ENCODE results near the gene SYS1. TPM values are rescaled to one million over a fixed set of nuclear protein-coding genes. Genes with fewer than 3 reads are reported as not detected.
A peak's percentile ranks its signal among the peaks of the same experiment; 100 is the strongest.

SYS1 gene
- total RNA-seq, 1 donor from 2014 or later, result 25.2 TPM

DNA sequence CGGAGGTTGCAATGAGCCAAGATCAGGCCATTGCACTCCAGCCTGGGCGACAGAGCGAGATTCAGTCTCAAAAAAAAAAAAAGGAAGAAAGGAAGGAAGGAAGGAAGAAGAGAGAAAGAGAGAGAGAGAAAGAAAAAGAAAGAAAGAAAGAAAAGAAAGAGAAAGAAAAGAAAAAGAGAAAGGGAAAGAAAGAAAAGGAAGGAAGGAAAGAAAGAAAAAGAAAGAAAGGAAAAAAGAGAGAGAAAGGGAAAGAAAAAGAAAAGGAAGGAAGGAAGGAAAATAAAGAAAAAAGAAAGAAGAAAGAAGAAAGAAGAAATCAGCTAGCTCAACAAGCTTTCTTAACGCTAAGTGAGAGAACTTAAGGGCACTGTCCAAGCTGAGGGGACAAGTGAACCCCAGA, 47.3 kb upstream of the SYS1 start:
- Mint-ChIP-seq H3K4me3 (ENCODE audit: unreplicated experiment) (no peak overlapping the region), H3K4me1 (ENCODE audit: low read depth, unreplicated experiment) (no peaks in the 10 kb centered on the region), H3K27ac (ENCODE audit: unreplicated experiment) (no peak overlapping the region), H3K9me3 (ENCODE audit: unreplicated experiment) (no peaks in the 10 kb centered on the region), H3K27me3 (ENCODE audit: low read depth, unreplicated experiment) (peaks cover 23% of the 10 kb centered on the region), H3K36me3 (ENCODE audit: low read depth, unreplicated experiment) (peaks cover 3% of the 10 kb centered on the region)
- Histone ChIP-seq H3K4me2 (ENCODE audit: low read length) (no peak overlapping the region), H3K27ac (ENCODE audit: low read depth, low read length) (no peak overlapping the region), H3K27me3 (ENCODE audit: insufficient read depth, low read length) (peaks cover 20% of the 10 kb centered on the region), H3K4me3 (ENCODE audit: insufficient read depth, low read depth, low read length) (no peak overlapping the region), H3K4me1 (ENCODE audit: insufficient read depth, low read length) (peaks cover 3% of the 10 kb centered on the region), H3K79me2 (ENCODE audit: insufficient read depth, low read length) (no peaks in the 10 kb centered on the region), H3K9me3 (ENCODE audit: insufficient read depth, low read depth, low read length) (no peaks in the 10 kb centered on the region), H4K20me1 (ENCODE audit: insufficient read depth, low read length) (no peaks in the 10 kb centered on the region), H2AFZ (ENCODE audit: low read depth, low read length) (no peak overlapping the region), H3K36me3 (ENCODE audit: insufficient read depth, low read length) (no peaks in the 10 kb centered on the region), H3K9ac (ENCODE audit: low read length) (no peak overlapping the region)
- FAIRE-seq (no peak), DNase-seq (ENCODE audit: low read depth) (no peak)
- TF ChIP-seq, protein P1, sequence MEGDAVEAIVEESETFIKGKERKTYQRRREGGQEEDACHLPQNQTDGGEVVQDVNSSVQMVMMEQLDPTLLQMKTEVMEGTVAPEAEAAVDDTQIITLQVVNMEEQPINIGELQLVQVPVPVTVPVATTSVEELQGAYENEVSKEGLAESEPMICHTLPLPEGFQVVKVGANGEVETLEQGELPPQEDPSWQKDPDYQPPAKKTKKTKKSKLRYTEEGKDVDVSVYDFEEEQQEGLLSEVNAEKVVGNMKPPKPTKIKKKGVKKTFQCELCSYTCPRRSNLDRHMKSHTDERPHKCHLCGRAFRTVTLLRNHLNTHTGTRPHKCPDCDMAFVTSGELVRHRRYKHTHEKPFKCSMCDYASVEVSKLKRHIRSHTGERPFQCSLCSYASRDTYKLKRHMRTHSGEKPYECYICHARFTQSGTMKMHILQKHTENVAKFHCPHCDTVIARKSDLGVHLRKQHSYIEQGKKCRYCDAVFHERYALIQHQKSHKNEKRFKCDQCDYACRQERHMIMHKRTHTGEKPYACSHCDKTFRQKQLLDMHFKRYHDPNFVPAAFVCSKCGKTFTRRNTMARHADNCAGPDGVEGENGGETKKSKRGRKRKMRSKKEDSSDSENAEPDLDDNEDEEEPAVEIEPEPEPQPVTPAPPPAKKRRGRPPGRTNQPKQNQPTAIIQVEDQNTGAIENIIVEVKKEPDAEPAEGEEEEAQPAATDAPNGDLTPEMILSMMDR (IDR thresholded peaks at IDR 0.05; ENCODE audit: insufficient read depth, low read depth, low read length), result no peak
- no peak for TF ChIP-seq EZH2 (IDR thresholded peaks at IDR 0.05; ENCODE audit: insufficient read depth, low read length)

DNA sequence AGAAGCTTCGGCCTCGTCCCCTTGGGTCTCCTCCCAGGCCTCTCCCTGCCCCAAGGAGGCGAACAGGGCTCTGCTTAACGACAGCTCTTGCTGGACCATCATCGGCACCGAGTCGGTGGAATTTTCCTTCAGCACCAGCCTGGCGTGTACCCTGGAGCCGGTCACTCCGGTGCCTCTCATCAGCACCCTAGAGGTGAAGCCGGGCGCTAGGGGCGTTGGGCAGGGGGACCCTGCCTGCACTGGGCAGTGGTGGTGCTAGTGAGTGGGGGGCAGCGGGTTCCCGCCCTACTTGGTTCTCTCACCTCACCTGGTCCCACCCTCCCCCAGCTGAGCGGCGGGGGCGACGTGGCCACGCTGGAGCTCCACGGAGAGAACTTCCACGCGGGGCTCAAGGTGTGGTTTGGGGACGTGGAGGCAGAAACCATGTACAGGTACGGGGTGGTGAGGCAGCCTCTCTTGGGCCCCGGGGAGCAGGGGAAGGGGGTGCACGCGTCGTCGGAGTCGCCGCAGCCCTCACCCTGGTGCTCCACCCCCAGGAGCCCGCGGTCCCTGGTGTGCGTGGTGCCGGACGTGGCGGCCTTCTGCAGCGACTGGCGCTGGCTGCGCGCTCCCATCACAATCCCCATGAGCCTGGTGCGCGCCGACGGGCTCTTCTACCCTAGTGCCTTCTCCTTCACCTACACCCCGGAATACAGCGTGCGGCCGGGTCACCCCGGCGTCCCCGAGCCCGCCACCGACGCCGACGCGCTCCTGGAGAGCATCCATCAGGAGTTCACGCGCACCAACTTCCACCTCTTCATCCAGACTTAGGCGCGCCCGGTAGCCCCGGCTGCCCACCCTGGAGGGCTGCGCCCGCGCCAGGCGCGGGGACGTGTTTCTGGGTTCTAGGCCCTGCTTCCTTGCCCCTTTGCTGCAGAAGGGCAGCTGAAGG, 46.5 kb upstream of the SYS1 start:
- H3K27ac Mint-ChIP-seq (ENCODE audit: unreplicated experiment), result no peak overlapping the region
- no peaks in the 10 kb centered on the region for H3K36me3 ChIP-seq (ENCODE audit: insufficient read depth, low read length)
- H3K4me2 ChIP-seq (ENCODE audit: low read length), result no peak overlapping the region
- H3K27me3 Mint-ChIP-seq (ENCODE audit: low read depth, unreplicated experiment), result peaks cover 20% of the 10 kb centered on the region
- no peak overlapping the region for H3K27ac ChIP-seq (ENCODE audit: low read depth, low read length)
- H3K4me1 Mint-ChIP-seq (ENCODE audit: low read depth, unreplicated experiment), result no peaks in the 10 kb centered on the region
- no peaks in the 10 kb centered on the region for H4K20me1 ChIP-seq (ENCODE audit: insufficient read depth, low read length)
- no peak overlapping the region for H3K4me3 ChIP-seq (ENCODE audit: insufficient read depth, low read depth, low read length)
- no peaks in the 10 kb centered on the region for H3K9me3 Mint-ChIP-seq (ENCODE audit: unreplicated experiment)
- TF ChIP-seq, protein P1 (IDR thresholded peaks at IDR 0.05; ENCODE audit: insufficient read depth, low read depth, low read length), result no peak
- TF ChIP-seq EZH2 (IDR thresholded peaks at IDR 0.05; ENCODE audit: insufficient read depth, low read length), result no peak
- H2AFZ ChIP-seq (ENCODE audit: low read depth, low read length), result no peak overlapping the region
- H3K27me3 ChIP-seq (ENCODE audit: insufficient read depth, low read length), result peaks cover 20% of the 10 kb centered on the region
- H3K36me3 Mint-ChIP-seq (ENCODE audit: low read depth, unreplicated experiment), result no peaks in the 10 kb centered on the region
- H3K9ac ChIP-seq (ENCODE audit: low read length), result no peak overlapping the region
- peaks cover 3% of the 10 kb centered on the region for H3K4me1 ChIP-seq (ENCODE audit: insufficient read depth, low read length)
- FAIRE-seq (no peak), DNase-seq (ENCODE audit: low read depth) (no peak)
- H3K4me3 Mint-ChIP-seq (ENCODE audit: unreplicated experiment), result no peak overlapping the region
- no peaks in the 10 kb centered on the region for H3K79me2 ChIP-seq (ENCODE audit: insufficient read depth, low read length)
- H3K9me3 ChIP-seq (ENCODE audit: insufficient read depth, low read depth, low read length), result no peaks in the 10 kb centered on the region

DNA sequence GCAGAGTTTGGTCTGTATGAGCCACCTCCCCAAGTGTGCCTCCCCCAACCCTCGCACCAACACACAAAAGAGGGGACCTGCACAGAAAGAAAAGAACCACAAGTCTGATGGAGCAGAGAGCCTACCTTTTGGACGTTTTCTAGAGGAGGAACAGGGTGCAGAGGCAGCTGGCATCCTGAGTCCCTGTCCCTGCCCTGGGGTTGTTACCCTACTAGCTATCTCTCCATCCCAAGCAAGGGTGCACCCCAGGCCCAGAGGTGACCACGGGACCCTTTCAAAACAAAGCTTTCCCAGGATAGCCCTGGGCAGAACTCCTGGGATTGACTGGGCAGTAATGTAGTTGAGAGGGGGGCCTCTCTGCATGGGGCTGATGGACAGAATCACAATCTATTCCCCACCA, 45.1 kb upstream of the SYS1 start:
- TF ChIP-seq, protein P1 (IDR thresholded peaks at IDR 0.05; ENCODE audit: insufficient read depth, low read depth, low read length), result no peak
- TF ChIP-seq EZH2 (IDR thresholded peaks at IDR 0.05; ENCODE audit: insufficient read depth, low read length), result peak; percentile 10
- no peaks in the 10 kb centered on the region for H4K20me1 ChIP-seq (ENCODE audit: insufficient read depth, low read length)
- H3K27me3 ChIP-seq (ENCODE audit: insufficient read depth, low read length), result peaks cover 20% of the 10 kb centered on the region
- no peaks in the 10 kb centered on the region for H3K4me1 ChIP-seq (ENCODE audit: insufficient read depth, low read length)
- H3K79me2 ChIP-seq (ENCODE audit: insufficient read depth, low read length), result no peaks in the 10 kb centered on the region
- Mint-ChIP-seq H3K4me1 (ENCODE audit: low read depth, unreplicated experiment) (no peaks in the 10 kb centered on the region), H3K4me3 (ENCODE audit: unreplicated experiment) (no peak overlapping the region), H3K27me3 (ENCODE audit: low read depth, unreplicated experiment) (peaks cover 17% of the 10 kb centered on the region), H3K36me3 (ENCODE audit: low read depth, unreplicated experiment) (no peaks in the 10 kb centered on the region), H3K9me3 (ENCODE audit: unreplicated experiment) (no peaks in the 10 kb centered on the region), H3K27ac (ENCODE audit: unreplicated experiment) (no peak overlapping the region)
- H3K36me3 ChIP-seq (ENCODE audit: insufficient read depth, low read length), result no peaks in the 10 kb centered on the region
- DNase-seq (ENCODE audit: low read depth) (no peak), FAIRE-seq (no peak)
- no peak overlapping the region for H3K9ac ChIP-seq (ENCODE audit: low read length)
- no peak overlapping the region for H3K4me2 ChIP-seq (ENCODE audit: low read length)
- no peak overlapping the region for H3K27ac ChIP-seq (ENCODE audit: low read depth, low read length)
- no peak overlapping the region for H2AFZ ChIP-seq (ENCODE audit: low read depth, low read length)
- no peaks in the 10 kb centered on the region for H3K9me3 ChIP-seq (ENCODE audit: insufficient read depth, low read depth, low read length)
- H3K4me3 ChIP-seq (ENCODE audit: insufficient read depth, low read depth, low read length), result no peak overlapping the region
